CD4-positive, alpha-beta T cell treated with Interleukin-1 beta for 1 hour (primary cell): ENCODE measurements around the gene B4GAT1.
"Not testable (repeated sequence)": the region's sequence is repeated elsewhere in the genome, so short reads cannot be mapped to it uniquely, and the experiment has no call there.

Experiments used
- DNase-seq, 2 donors: peaks; one replicate each; pipeline ENCODE4 v3.0.0-alpha.2; 2020 to 2022

The B4GAT1 gene

GRCh38 chr11:66320289-66320688, 27.1 kb downstream of the B4GAT1 start:
- not testable (repeated sequence) for DNase-seq

- no peak for DNase-seq
These were observed 28.8 kb downstream of the B4GAT1 start for GRCh38 chr11:66318600-66318970.

DNA sequence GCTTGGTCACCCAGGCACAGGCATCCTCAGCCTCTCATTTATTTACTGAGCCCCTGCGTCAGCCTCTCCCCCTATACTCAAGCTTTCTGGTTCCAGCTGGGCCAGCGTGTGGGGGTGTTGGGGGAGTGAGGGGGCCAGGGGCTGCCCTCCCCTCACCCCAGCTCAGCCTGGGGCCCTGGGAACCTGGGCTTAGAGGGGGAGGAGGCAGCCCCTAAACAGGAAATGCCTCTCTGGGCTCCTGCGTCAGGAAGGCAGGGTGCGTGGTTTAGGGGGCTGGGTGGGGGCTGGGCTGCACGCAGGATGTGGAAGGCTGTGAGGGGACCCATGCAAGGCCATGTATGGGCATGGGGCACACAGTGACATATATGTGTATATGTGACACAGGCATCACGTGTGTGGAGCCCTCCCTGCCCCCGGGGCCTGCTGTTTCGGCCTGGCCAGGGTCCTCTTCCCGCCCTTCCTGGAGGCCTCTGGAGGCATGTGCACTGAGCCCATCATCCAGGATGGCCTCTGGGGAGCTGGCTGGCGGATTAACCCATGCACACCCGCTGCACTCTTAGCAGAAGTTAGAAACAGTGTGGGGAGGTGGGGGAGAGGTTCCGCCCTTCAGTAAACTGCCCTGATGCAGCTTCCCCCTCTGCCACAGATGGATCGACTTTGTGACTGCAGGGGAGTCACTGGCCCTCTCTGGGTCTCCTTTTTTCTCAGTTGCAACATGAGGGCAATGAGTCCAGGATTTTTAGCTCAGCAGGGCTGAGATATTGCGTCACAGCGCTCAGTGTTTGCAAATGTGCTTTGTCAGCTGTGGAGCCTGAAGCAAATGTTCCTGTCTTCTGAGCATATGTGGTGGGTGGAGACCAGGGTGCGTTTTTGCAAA, 29.5 kb downstream of the B4GAT1 start:
- peak; percentile 74 to 89 for DNase-seq

DNA sequence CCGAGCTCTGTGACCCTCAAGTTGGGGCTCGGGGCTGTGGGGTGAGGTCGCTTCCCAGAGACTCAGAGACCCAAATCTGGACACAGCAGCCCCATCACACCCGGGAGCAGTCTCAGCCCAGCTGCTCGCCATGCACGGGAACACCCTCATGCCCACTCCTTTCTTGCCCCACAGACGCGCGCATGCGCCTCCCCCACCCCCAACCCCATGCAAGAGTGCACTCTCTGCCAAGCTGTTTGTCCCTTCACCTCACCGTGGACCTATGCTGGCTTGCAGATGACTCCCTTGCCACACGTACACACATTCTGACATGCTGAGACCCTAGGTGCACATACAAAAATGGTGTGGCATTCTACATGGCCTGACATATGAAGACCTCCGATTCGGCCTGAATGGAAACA, 30.1 kb downstream of the B4GAT1 start:
- peak; percentile 39 to 72 for DNase-seq

- peak in 1 of 2 donors; percentile 17 for DNase-seq
These were observed 30.6 kb downstream of the B4GAT1 start, which contains the start of gene CD248 for GRCh38 chr11:66316849-66317251. Gene CD248, minus strand, starts transcription at chr11:66317044. Its CDS starts 17 bp downstream, at chr11:66317027.

GRCh38 chr11:66315921-66316811, 31.3 kb downstream of the B4GAT1 start:
- no peak for DNase-seq

GRCh38 chr11:66315498-66315885, 31.9 kb downstream of the B4GAT1 start:
- no peak for DNase-seq

GRCh38 chr11:66314561-66315497, 32.6 kb downstream of the B4GAT1 start:
- DNase-seq = no peak

GRCh38 chr11:66314186-66314501, 33.3 kb downstream of the B4GAT1 start:
- DNase-seq = no peak

DNA sequence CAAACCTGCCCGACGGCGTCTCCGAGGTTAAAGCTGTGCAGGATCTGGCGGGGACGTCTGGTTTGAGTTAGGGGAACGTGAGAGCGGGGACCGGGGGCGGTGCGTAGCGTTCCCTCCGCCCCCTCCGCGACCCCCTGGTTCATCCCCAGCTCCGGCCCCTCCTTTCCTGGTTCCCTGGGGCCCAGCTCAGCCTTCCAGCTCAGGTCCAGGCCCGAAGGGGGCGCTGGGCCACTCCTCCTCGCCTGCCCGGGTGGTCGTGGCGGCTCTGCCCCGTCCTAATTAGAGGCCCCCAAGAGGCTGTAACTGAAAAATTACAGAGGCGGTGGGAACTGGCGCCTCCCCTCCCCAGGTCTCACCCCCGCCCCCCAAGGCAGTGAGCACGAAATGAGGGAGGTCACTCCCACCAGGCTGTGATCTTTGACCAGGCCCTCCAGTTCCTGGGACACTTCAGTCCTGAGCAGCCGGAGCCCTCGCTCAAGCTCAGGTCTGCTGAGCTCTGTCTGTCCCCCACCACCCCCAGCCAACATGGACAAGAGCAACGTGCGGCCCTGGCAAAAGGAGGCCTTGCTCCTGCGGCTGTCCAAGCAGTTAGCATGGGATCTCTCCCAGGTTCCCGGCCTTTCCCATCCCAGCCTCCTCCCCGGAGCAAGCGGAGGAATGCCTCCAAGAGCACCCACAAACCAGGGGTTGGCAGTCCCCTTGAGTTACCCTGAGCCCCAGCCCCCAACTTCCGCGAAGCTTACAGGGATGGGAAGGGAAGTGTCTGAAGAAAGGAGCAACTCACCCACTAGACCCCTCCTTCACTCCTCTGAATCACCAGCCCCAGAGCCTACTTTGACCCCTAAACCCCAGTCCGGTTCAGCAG, 33.9 kb downstream of the B4GAT1 start:
- no peak for DNase-seq

DNA sequence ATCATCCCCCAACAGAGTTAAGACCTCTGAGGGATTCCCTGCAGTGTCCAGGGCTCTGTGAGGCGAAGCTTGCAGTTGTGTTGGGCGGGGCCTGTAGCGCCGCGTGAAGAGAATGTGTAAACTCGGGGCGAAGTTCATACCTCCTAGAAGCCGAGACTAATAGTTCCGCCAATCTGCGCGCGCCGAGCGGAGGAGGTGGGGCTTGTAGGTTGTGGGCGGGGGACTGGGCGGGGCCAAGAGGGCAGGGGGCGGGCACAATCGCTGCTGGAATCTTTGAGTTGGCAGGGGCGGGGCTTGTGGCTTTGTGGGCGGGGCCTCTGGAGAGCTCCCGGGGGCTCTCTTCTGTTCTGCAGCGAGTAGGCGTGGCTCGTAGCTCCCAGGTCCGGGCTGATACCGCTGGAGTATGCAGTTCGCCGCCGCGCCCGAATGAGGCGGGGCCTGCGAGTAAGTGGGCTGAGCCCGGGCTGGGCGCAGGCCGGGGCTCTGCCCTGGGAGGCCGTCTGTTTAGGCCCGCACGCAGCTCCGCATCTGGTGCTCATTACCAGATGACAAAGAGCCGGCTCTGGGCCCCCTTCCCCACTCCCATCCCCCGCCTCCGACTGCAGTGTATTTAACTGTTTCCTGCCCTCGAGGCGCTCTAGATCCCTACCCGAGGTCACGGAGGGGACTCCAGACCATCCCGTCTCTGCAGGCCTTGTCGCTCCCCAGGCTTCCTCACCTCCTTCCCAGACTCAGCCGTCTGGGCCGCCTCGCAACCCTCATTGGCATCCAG, 34.7 kb downstream of the B4GAT1 start:
- peak; percentile 99 for DNase-seq

DNA sequence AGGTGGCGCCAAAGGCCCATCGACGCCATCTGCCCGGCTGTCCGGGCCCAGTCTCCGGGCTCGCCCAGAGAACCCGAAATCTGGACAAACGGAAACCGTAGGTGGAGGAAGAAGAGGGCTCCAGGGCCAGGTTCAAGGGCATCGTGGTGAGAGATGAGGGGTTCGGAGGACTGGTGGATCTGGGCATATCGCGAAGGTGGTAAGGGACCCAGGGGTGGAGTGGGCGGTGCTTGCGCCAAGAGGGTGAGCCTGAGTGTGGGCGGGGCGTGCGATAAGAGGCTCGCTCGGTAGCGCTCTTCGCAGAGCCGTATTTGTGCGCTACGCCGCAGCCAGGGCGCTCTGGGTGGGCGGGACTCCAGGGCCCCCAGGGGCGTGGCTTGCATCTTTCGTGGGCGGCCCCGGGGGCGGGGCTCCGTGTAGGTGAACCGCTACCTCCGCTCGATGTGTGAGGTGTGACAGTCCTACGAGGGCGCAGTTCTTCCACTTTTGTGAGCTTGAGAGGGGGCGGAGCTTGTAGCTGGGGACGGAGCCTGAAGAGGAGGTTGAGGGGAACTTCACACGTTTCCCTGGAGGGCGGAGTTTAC, 35.4 kb downstream of the B4GAT1 start:
- peak; percentile 98 to 99 for DNase-seq

DNA sequence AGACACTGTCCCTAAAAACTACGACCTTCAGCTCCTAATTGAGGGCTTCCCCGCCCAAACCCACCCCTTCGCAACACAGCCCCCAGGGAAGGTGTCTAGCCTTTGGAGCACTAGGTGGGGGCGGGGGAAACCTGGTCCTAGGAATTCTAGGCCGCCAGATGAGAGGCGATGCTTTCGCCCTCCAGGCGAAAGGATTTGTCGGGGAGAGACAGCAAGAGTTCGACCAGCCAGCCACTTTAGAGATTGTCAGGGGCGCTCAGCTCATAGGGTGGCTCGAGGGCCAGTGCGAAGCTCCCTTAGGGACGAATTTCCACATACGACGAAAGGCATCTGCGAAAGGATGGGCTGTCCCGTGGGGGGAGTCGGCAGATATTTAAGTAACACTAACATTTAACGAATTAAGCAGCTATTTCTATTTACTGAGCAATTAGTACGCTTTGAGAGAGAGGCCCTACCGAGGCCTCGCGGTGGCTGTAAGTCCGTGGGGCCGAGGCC, 35.9 kb downstream of the B4GAT1 start:
- no peak for DNase-seq

- not testable (repeated sequence) for DNase-seq
These were observed 36.5 kb downstream of the B4GAT1 start for GRCh38 chr11:66310803-66311440.

- DNase-seq = no peak
These were observed 37.1 kb downstream of the B4GAT1 start for GRCh38 chr11:66310324-66310723.

- no peak for DNase-seq
These were observed 38.0 kb downstream of the B4GAT1 start for GRCh38 chr11:66309475-66309874.

- DNase-seq = no peak
These were observed 44.8 kb downstream of the B4GAT1 start for GRCh38 chr11:66302656-66303055.

GRCh38 chr11:66299186-66299585, 48.2 kb downstream of the B4GAT1 start:
- DNase-seq = no peak

GRCh38 chr11:66297610-66298009, 49.8 kb downstream of the B4GAT1 start:
- DNase-seq = no peak
